Left renal cortex interstitium (tissue), 4 donors: ENCODE data around the gene ARSA. TPM values are rescaled to one million over a fixed set of nuclear protein-coding genes. Genes with fewer than 3 reads are reported as not detected.
A peak's percentile ranks its signal among the peaks of the same experiment; 100 is the strongest.
"Not testable (repeated sequence)": the region's sequence is repeated elsewhere in the genome, so short reads cannot be mapped to it uniquely, and the experiment has no call there.

Source experiments
- DNase-seq, 4 donors: peaks; one replicate each; pipeline ENCODE4 v3.0.0-alpha.2; 2013; ENCODE audit warnings: low read depth in 4 of 4, low spot score in 2 of 4, missing footprints in 1 of 4
- polyA plus RNA-seq, 4 donors: library from polyadenylated mRNA; unstranded; fragments of 120-200 nt; gene quantifications; one replicate each; pipeline ENCODE4 v1.2.1, GENCODE V29; 2013; ENCODE audit not compliant: insufficient read length in 4 of 4

ARSA gene
- 10 to 100 TPM; 10.4 to 28.9 (median 19.5) TPM for polyA plus RNA-seq

DNA sequence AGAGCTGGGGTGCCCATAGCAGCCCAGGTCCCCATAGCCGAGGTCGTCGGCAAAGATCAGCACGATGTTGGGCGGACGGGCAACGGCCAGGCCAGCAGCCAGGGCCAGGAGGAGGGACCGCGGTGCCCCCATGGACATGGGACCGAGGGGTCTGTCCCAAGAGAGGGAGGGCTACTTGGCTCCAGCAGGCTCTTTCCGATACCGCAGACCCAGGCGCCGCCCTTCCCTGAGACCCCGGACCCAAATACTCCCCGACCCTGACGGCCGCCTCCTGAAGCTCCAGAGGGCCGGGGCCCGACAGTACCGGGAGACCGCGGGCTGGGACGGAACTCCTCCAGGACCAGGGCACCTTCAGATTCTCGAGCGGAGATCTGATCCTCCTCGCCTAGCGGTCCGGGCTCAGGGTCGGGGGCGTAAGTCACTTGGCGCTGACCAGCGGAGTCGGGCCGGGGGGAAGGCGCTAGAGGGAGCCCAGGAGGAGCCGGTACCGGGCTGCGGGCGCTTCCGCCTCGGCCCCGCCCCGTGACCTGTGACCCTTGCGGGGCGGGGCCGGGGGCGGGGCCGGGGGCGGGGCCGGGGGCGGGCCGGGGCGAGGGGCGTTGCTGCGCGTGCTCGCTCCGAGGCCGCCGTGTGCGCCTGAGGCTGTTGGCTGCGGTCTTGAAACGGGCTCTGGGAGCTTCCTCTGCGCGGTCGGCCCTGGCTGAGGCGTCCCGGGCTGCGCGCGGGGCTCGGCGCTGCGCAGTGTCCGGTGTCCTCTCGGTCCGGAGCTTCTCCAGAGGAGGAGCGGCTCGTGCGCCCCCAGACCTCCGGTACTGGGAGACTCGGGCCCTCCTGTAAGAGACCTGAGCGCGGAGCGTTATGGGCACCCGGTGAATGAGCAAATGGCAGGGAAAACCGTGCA, at the start of gene ARSA:
TSS of gene ARSA (minus strand) at position 511 of the 901 bp plus-strand sequence. CDS start at position 138, 373 bp downstream.
- peak in 2 of 4 donors; percentile 55 to 56 for DNase-seq

DNA sequence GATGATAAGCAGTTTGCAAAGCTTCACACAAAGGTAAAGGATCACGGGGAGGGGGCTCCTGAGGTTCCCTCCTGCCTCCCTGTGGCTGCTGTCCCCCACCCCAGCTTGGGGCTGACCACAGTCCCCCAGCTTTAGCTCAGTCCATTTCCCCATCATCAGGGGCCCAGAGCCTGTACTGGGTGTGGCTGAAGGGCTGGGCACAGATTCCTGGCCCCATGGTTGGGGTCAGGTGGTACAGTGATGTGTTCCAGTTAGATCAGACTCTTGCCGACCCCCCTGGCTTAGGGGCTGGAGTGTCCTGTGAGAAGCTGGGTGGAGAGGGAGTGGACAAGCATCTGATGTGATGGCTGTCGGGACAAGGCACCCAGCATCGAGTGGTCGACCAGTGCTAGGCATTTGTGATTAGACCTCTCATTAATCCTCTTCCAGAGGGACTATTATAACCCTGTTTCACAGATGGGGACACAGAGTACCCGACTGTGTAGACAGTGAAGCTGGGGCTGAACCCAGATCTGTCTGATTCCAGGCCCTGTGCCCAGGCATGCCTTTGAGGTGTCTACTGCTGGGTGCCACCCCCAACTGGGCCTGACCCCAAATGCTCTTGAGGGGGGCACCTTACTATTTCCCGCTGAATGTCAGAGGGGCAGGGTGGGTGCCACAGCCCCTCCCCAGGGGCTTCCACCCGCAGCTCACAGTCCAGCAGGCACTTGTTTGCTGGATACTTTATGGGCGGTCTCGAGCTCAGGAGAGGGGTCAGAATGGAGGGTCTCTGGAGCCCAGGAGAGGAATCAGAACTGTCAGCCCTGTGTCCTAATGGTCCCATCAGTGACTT, 48.9 kb upstream of the ARSA start:
- no peak for DNase-seq

DNA sequence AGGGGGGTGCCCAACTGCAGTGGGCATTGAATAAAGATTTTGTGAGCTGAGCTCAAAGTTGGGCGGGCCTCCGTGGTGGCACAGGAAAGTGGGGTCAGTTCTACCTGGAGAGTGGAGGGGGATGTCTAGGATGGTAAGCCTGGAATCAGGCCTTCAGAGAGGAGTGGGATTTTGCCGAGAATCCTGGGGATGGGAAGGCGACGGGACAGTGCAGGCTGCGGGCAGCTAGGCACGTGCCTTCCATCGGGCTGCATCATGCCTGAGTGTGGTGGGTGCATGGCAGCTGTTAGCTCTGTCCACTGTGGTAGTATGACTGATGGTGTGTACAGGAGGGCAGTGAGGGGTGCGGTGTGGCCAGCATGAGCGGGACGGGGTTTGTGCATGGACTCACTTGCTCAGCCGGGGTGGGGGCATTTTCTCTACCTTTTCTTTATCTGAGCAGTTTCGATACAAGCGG, 48.3 kb upstream of the ARSA start:
- no peak for DNase-seq

DNA sequence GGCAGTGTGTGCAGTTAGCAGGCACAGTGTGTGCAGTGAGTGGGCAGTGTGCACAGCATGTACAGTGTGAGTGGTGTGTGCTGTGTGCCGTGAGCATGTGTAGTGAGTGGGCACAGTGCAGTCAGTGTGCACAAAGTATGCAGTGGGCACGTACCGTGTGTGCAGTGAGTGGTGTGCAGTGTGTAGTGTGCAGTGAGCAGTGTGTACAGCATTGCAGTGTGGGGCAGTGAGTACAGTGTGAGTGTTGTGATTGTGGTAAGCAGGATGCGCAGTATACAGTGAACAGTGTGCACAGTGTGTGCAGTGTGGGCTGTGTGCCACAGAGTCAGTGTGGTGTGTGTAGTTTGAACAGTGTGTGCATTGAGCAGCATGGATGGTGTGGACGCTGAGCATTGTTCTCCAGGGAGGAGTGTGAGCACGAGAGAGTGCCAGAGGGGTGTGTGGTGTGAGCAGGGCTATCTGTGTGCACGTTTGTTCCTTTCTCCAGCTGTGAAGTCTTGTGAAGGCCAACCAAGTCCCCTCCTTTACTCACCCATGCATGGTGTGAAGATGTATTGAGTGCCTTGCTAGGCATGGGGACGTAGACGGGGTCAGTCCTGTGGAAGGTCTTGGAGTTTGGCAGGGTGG, 47.7 kb upstream of the ARSA start:
- DNase-seq = no peak

DNA sequence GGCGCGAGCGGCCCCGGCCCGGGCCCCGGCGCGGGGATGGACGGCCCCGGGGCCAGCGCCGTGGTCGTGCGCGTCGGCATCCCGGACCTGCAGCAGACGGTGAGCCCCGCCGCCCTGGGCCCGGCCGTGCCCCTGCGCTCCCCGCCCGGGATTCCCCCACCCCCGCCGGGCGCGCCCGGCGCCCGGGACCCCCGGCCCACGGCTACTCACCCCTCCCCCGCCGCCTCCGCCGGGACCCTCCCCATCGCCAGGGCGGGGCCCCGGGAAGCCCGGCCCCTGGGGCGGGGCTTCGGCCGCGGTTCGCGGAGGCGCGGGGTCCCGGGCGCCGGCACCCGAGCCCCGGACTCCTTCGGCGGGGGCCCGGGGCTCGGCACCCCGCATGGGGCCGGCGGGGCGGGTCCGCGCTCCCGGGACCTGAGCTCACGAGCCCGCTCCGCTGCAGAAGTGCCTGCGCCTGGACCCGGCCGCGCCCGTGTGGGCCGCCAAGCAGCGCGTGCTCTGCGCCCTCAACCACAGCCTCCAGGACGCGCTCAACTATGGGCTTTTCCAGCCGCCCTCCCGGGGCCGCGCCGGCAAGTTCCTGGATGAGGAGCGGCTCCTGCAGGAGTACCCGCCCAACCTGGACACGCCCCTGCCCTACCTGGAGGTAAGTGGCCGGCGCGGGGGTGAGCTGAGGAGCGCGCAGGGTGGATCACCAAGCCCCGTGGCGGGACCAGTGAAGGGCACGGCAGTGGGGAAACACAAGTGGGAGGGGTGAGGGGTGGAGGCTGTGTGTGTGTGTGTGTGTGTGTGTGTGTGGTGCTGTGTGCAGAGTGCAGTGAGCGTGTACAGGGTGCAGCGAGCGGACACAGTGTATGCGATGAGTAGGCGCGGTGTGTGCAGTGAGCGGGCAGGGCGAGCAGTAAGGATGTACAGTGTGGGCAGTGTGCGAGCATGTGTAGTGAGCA, 46.9 kb upstream of the ARSA start:
- DNase-seq = no peak

DNA sequence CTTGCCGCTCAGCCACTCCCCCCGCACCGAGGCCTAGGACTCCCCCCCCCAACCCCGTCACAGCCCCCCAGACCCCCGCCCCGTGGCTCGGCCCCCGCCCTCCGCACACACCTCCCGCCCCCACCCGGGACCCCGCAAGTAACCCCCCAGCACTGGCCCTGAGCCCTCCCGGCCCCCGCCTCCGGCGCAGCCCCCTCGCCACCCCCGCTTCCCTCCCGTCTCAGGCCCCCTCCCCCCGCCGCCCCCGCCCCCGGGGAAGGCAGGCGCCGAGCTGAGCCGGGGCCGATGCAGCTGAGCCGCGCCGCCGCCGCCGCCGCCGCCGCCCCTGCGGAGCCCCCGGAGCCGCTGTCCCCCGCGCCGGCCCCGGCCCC, 46.2 kb upstream of the ARSA start:
- no peak for DNase-seq

DNA sequence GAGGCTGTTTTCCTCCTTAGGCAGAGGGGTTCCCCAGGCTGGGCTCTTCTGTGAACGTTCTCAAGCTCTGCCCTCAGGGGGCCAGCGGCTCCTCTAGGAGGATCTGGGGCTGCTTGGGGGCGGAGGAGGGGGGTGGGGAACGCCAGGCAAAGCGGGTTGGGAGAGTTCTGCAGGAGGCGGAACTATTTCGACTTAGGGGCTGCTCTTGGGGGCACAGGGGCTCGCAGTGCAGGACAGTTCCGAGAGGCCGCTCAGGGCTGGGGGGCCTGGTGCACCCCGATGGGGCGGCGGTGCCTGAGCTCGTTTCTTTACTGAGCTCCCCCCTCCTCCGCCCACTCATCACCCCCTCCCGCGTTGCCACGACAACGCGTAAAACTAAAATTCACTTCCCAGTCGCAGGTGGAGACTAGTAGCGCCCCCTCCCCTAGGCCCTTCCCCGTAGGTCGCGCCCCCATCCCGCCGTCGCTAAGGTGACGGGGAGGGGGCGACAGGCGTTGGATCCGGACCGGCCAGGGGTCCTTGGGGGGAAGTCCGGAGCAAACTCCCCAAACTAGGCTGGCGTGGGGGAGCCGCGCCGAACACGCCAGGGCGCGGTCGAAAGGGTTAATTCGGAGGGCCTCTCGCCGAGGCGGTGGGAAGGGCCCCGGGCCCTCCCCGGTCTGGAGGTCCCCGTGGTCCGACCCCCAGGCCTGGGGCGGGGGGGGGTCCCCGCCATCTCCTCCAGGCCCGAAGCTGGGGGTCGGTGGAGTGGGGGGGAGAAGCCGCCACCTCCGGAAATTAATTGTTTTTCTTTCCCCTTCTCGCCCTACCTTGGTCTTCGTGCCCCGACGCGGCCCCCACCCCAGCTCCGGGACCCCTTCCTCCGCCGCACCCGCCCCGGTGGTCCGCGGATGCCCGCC, 45.5 kb upstream of the ARSA start:
- no peak for DNase-seq

DNA sequence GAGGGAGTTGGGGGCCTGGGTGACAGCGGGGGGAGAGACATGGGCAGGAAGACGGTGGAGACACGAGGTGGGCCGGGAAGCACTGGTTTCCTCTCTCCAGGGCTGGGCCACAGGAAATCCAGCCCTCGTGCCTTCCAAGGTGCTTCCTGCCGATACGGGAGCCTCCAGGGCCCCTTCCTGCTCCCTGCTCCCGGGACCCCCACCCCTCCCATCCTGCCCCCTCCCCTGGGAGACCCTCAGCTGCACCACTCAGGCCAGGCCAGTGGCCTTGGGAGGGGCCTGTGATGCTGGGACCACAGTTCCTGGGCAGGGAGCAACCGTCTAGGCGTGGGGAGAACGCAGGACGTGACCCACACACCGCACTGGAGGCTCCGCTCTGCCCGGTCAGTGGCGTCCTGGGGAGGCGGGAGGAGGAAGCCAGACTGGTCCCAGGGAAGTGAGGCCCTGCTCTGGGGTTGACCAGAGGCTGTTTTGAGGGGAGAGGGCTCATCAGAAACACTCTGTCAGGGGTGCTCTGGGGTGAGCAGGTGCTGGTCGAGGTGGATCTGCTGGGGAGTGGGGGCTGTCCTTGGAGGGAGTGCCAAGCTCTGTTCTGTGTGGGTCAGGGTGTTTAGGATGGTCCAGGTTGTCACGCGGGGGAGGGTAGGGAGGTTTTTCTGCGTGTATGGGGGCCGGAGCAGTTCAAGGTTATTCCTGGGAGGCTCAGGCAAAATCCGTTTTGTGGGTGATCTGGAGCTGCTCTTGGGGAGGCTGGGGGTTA, 44.7 kb upstream of the ARSA start, which contains the start of gene SHANK3:
TSS of gene SHANK3 (plus strand) at position 353 of the 760 bp plus-strand sequence.
- no peak for DNase-seq

DNA sequence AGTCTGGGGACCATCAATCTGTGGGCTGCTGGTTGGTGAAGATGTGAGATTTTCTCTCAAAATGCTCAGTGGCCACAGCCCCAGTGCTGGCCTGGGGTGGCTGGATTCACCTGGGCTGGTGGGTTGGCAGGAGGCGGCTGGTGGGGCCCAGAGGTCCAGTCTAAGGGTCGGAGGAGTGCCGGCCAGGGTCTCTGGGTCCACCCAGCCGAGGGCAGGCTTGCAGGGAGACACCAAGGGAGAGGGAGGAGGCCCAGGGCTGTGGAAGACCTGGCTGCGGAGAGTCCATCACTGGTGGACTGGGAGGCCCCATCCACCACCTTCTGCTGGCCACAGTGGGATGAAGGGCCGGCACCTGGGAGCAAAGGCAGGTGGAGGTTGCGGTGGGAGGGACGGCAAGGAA, 44.1 kb upstream of the ARSA start:
- no peak for DNase-seq

DNA sequence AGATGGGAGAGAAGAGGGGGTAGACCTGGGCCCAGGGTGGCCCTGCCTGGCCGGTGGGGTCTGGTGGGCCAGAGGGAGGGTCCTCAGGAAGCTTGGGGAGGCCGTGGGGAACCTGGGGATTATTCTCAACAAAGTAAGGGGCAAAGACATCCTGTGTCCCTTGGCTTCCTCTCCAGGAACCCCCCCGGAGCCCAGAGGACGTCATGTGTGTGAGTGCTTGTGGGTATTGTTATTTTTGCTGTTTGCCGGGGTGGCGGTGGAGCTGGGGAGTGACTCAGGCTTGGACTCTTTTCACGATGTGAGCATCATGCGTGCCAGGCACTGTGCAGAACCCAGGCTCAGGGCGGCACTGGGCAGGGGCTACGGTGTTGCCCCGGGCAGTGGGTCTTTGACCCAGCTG, 43.7 kb upstream of the ARSA start:
- no peak for DNase-seq

DNA sequence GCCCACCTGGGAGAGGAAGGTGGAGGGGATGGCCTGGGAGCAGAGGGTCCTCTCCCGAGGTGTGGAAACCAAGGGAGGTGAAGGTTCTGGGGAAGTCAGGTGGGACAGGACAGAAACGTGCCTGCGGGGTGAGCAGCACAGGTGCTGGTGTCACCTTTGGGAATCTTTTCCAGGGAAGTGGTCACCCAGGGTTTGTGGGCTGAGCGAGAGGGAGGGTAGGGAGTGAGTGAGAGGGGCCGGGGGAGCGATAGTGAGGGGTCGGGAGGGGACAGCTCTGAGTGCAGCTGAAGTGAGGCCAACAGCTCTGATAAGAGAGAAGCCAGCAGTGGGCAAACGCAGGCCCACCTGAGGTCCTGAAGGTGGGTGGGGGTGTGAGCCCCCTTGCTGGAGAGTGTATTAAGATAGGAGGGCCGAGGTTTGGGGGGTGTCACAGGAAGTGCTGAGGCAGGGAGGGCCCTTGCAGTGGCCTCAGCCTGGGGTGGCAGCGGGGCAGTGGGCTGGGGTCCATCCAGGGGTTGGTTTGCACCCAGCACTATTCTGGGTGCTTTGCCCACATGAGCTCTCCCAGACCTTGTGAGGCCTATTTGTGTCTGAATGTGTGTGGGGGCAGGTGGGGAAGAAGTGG, 43.1 kb upstream of the ARSA start:
- no peak for DNase-seq

DNA sequence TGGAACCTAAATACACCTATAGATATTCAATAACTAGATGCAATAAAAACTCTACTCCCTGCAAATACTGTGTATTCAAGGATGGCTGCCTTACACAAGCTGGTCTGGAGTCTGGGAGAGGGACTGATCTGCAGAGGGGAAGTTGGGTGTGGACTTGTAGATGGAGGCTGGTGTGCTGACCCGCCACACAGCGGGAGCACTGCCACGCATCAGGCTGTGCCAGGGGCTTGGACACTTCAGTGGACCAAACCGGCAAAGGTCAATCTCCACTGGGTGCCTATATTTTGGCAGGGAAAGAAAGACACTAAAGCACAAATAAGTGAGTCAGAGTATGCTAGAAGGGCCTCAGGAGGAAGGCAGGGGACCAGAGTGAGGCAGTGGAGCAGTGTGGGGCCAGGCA, 42.6 kb upstream of the ARSA start:
- no peak for DNase-seq

DNA sequence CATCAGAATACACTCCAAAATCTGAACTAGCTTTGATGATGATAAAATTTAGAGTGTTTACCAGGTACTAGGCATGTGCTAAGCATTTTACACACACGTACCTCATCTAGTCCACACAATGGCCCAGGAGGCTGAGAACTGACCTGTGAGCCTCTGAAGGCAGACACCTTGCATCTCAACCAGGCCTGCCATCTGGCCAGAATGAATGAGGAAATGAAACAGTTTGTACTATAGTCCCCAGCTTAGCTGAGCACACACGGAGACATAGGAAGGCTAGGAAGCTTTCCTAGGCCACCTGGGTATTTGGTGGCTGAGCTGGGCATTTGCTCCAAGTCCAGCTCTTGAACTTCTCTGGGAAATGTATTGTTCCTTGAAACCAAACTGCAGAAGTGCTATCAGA, 37.8 kb upstream of the ARSA start:
- no peak for DNase-seq

DNA sequence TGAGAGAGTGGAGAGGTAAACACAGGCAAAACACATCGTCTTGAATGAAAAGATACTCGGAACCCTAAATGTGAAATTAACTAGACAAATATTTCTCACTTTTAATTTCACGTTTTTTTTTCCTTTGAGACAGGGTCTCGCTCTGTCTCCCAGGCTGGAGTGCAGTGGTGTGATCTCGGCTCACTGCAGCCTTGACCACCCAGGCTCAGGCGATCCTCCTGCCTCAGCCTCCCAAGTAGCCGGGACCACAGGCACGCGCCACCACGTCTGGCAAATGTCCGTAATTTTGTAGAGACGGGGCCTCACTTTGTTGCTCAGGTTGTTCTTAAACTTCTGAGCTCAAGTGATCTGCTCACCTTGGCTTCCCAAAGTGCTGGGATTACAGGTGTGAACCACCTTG, 37.3 kb upstream of the ARSA start:
- DNase-seq = no peak

DNA sequence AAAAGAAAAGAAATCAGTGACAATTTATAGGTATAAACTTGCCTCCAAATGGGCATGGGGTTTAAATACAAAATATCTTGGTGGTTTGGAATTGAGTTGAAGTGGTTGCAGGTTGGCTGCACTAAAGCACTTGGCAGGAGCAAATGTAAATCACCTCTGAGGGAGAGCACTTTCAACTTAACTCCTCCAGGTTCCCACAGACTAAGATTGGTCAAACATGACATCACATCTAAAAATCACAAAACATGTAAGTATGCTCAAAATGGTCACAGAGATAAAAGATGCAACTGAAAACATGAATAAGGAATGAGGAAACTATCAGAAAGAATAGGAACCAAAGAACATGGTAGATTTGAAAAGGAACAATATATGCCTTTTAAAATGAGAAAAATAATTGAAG, 32.4 kb upstream of the ARSA start:
- no peak for DNase-seq

DNA sequence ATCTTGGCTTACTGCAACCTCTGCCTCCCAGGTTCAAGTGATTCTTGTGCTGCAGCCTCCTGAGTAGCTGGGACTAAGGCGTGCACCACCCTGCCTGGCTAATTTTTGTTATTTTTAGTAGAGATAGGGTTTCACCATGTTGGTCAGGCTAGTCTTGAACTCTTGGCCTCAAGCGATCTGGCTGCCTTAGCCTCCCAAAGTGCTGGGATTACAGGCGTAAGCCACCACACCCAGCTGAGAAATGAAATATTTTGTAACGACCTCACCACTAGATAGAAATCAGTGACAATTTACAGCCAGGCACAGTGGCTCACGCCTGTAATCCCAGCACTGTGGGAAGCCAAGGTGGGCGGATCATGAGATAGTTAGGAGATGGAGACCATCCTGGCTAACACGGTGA, 31.8 kb upstream of the ARSA start:
- not testable (repeated sequence) for DNase-seq

DNA sequence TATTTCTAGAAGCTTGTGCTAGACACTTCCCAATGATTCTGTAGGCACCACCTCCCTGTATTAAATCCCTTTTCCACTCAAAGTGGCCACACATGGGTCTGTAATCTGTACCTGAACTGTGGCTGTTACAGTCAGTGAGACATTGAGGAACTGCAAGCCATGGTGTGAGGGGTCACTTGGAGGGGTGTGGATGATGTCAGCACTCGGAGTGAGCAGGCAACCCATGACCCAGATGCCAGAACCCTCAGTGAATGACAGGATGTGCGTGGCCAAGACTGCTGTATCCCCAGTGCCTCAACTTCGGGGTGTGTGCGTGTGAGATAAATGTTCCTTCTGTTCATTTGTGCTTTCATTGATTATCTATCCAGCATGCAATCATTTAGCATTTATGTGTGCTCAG, 30.0 kb upstream of the ARSA start:
- DNase-seq = no peak
